ENCODE measurements around the gene TCF4.
A peak's percentile ranks its signal among the peaks of the same experiment; 100 is the strongest.

TCF4 gene

GRCh38 chr18:55483266-55483871, 104.6 kb downstream of the TCF4 start:
- DNase-seq: no peak
- CTCF ChIA-PET: interaction anchor here (0.9 kb wide), 3 partner anchors 30 to 139 kb away, joined by 3 to 4 read pairs (median 3); no protein-coding TSS in a partner anchor
- Histone ChIP-seq H3K27ac (ENCODE audit: insufficient read depth in 1 of 2, low read depth in 1 of 2, low read length in 2 of 2, poor library complexity in 1 of 2, severe bottlenecking in 2 of 2) (no peak overlapping the region), H3K4me1 (ENCODE audit: control extremely low read depth in 1 of 4, control insufficient read depth in 4 of 4, insufficient read depth in 4 of 4, low read length in 3 of 4) (peaks cover 0 to 2% (median under 1%) of the 10 kb centered on the region in 4 experiments), H3K9me3 (ENCODE audit: control extremely low read depth in 1 of 5, control insufficient read depth in 4 of 5, insufficient read depth in 2 of 5, low read depth in 1 of 5, low read length in 4 of 5) (no peaks in the 10 kb centered on the region), H3K36me3 (ENCODE audit: control insufficient read depth in 4 of 4, insufficient read depth in 4 of 4, low read length in 3 of 4) (peaks cover 0 to 5% (median 1%) of the 10 kb centered on the region in 4 experiments), H3K27me3 (replicated peaks in 2 of 5; ENCODE audit: control insufficient read depth in 4 of 5, insufficient read depth in 5 of 5, low read length in 4 of 5) (no peaks in the 10 kb centered on the region), H3K4me3 (ENCODE audit: control insufficient read depth in 1 of 7, extremely low read depth in 1 of 7, insufficient read depth in 4 of 7, low read depth in 2 of 7, low read length in 6 of 7) (no peak overlapping the region)
- 100% methylated on average over 1 of the region's 2 CpGs for whole genome bisulfite sequencing (ENCODE audit: insufficient coverage)
- POLR2A ChIA-PET: no interaction called here

GRCh38 chr18:55479656-55480420, 108.2 kb downstream of the TCF4 start:
- Histone ChIP-seq H3K4me3 (ENCODE audit: control insufficient read depth in 1 of 7, extremely low read depth in 1 of 7, insufficient read depth in 4 of 7, low read depth in 2 of 7, low read length in 6 of 7) (no peak overlapping the region), H3K27ac (ENCODE audit: insufficient read depth in 1 of 2, low read depth in 1 of 2, low read length in 2 of 2, poor library complexity in 1 of 2, severe bottlenecking in 2 of 2) (no peak overlapping the region), H3K27me3 (replicated peaks in 2 of 5; ENCODE audit: control insufficient read depth in 4 of 5, insufficient read depth in 5 of 5, low read length in 4 of 5) (no peaks in the 10 kb centered on the region), H3K4me1 (ENCODE audit: control extremely low read depth in 1 of 4, control insufficient read depth in 4 of 4, insufficient read depth in 4 of 4, low read length in 3 of 4) (peaks cover 6 to 19% (median 11%) of the 10 kb centered on the region in 4 experiments), H3K9me3 (ENCODE audit: control extremely low read depth in 1 of 5, control insufficient read depth in 4 of 5, insufficient read depth in 2 of 5, low read depth in 1 of 5, low read length in 4 of 5) (no peaks in the 10 kb centered on the region), H3K36me3 (ENCODE audit: control insufficient read depth in 4 of 4, insufficient read depth in 4 of 4, low read length in 3 of 4) (peaks cover 0 to 5% (median 1%) of the 10 kb centered on the region in 4 experiments)
- WGBS (ENCODE audit: insufficient coverage): 97% methylated on average over 4 of the region's 9 CpGs
- CTCF ChIA-PET: interaction anchor here (0.5 kb wide), 1 partner anchor 10 kb away, joined by 3 read pairs; no protein-coding TSS in a partner anchor
- POLR2A ChIA-PET: no interaction called here
- DNase-seq: no peak

GRCh38 chr18:55477860-55478581, 110.0 kb downstream of the TCF4 start:
- Histone ChIP-seq H3K27me3 (replicated peaks in 2 of 5; ENCODE audit: control insufficient read depth in 4 of 5, insufficient read depth in 5 of 5, low read length in 4 of 5) (no peaks in the 10 kb centered on the region), H3K4me3 (ENCODE audit: control insufficient read depth in 1 of 7, extremely low read depth in 1 of 7, insufficient read depth in 4 of 7, low read depth in 2 of 7, low read length in 6 of 7) (peak overlapping the region in 6 of 7 experiments; percentile 60 to 84 (median 73)), H3K36me3 (ENCODE audit: control insufficient read depth in 4 of 4, insufficient read depth in 4 of 4, low read length in 3 of 4) (peaks cover 0 to 5% (median 1%) of the 10 kb centered on the region in 4 experiments), H3K27ac (ENCODE audit: insufficient read depth in 1 of 2, low read depth in 1 of 2, low read length in 2 of 2, poor library complexity in 1 of 2, severe bottlenecking in 2 of 2) (peak overlapping the region; percentile 73 to 77), H3K9me3 (ENCODE audit: control extremely low read depth in 1 of 5, control insufficient read depth in 4 of 5, insufficient read depth in 2 of 5, low read depth in 1 of 5, low read length in 4 of 5) (no peaks in the 10 kb centered on the region), H3K4me1 (ENCODE audit: control extremely low read depth in 1 of 4, control insufficient read depth in 4 of 4, insufficient read depth in 4 of 4, low read length in 3 of 4) (peaks cover 6 to 19% (median 11%) of the 10 kb centered on the region in 4 experiments)
- 53% methylated on average over 7 of the region's 8 CpGs for WGBS (ENCODE audit: insufficient coverage)
- ChIA-PET CTCF (interaction anchor here (1.0 to 1.4 kb wide), 7 partner anchors 10 to 102 kb away, joined by 3 to 6 read pairs (median 3); no protein-coding TSS in a partner anchor), POLR2A (interaction anchor here (1.5 kb wide), 1 partner anchor 32 kb away, joined by 6 read pairs; no protein-coding TSS in a partner anchor)
- DNase-seq: peak in 1 of 3 donors; percentile 16

- Histone ChIP-seq H3K4me1 (ENCODE audit: control extremely low read depth in 1 of 4, control insufficient read depth in 4 of 4, insufficient read depth in 4 of 4, low read length in 3 of 4) (peaks cover 6 to 19% (median 11%) of the 10 kb centered on the region in 4 experiments), H3K9me3 (ENCODE audit: control extremely low read depth in 1 of 5, control insufficient read depth in 4 of 5, insufficient read depth in 2 of 5, low read depth in 1 of 5, low read length in 4 of 5) (no peaks in the 10 kb centered on the region), H3K27me3 (replicated peaks in 2 of 5; ENCODE audit: control insufficient read depth in 4 of 5, insufficient read depth in 5 of 5, low read length in 4 of 5) (no peaks in the 10 kb centered on the region), H3K4me3 (ENCODE audit: control insufficient read depth in 1 of 7, extremely low read depth in 1 of 7, insufficient read depth in 4 of 7, low read depth in 2 of 7, low read length in 6 of 7) (peak overlapping the region in 6 of 7 experiments; percentile 60 to 84 (median 73)), H3K36me3 (ENCODE audit: control insufficient read depth in 4 of 4, insufficient read depth in 4 of 4, low read length in 3 of 4) (peaks cover 0 to 5% (median 1%) of the 10 kb centered on the region in 4 experiments), H3K27ac (ENCODE audit: insufficient read depth in 1 of 2, low read depth in 1 of 2, low read length in 2 of 2, poor library complexity in 1 of 2, severe bottlenecking in 2 of 2) (peak overlapping the region; percentile 73 to 77)
- ChIA-PET POLR2A (interaction anchor here (1.5 kb wide), 1 partner anchor 33 kb away, joined by 6 read pairs; no protein-coding TSS in a partner anchor), CTCF (interaction anchor here (1.0 to 1.4 kb wide), 7 partner anchors 9 to 102 kb away, joined by 3 to 6 read pairs (median 3); no protein-coding TSS in a partner anchor)
- DNase-seq: peak; percentile 80 to 94 (median 92)
- WGBS (ENCODE audit: insufficient coverage): 0% methylated on average over 3 of the region's 4 CpGs
Observed at GRCh38 chr18:55477499-55477859, 110.5 kb downstream of the TCF4 start.

- ChIA-PET POLR2A (no interaction called here), CTCF (no interaction called here)
Observed at GRCh38 chr18:55475916-55476315, 112.1 kb downstream of the TCF4 start.

GRCh38 chr18:55475467-55475866, 112.5 kb downstream of the TCF4 start:
- H3K4me1 ChIP-seq (ENCODE audit: control extremely low read depth in 1 of 4, control insufficient read depth in 4 of 4, insufficient read depth in 4 of 4, low read length in 3 of 4): peaks cover 6 to 19% (median 11%) of the 10 kb centered on the region in 4 experiments
- H3K36me3 ChIP-seq (ENCODE audit: control insufficient read depth in 4 of 4, insufficient read depth in 4 of 4, low read length in 3 of 4): no peaks in the 10 kb centered on the region
- H3K4me3 ChIP-seq (ENCODE audit: control insufficient read depth in 1 of 7, extremely low read depth in 1 of 7, insufficient read depth in 4 of 7, low read depth in 2 of 7, low read length in 6 of 7): no peak overlapping the region
- 100% methylated on average over 2 of the region's 5 CpGs for WGBS (ENCODE audit: insufficient coverage)
- H3K27me3 ChIP-seq (replicated peaks in 2 of 5; ENCODE audit: control insufficient read depth in 4 of 5, insufficient read depth in 5 of 5, low read length in 4 of 5): no peaks in the 10 kb centered on the region
- POLR2A ChIA-PET: no interaction called here
- H3K9me3 ChIP-seq (ENCODE audit: control extremely low read depth in 1 of 5, control insufficient read depth in 4 of 5, insufficient read depth in 2 of 5, low read depth in 1 of 5, low read length in 4 of 5): no peaks in the 10 kb centered on the region
- CTCF ChIA-PET: no interaction called here
- no peak for DNase-seq
- no peak overlapping the region for H3K27ac ChIP-seq (ENCODE audit: insufficient read depth in 1 of 2, low read depth in 1 of 2, low read length in 2 of 2, poor library complexity in 1 of 2, severe bottlenecking in 2 of 2)

More at GRCh38 chr18:55475916-55476315, 112.1 kb downstream of the TCF4 start:
- WGBS (ENCODE audit: insufficient coverage): no CpG with 5 or more reads among the region's 1 CpG
- no peak overlapping the region for H3K4me3 ChIP-seq (ENCODE audit: control insufficient read depth in 1 of 7, extremely low read depth in 1 of 7, insufficient read depth in 4 of 7, low read depth in 2 of 7, low read length in 6 of 7)
- H3K4me1 ChIP-seq (ENCODE audit: control extremely low read depth in 1 of 4, control insufficient read depth in 4 of 4, insufficient read depth in 4 of 4, low read length in 3 of 4): peaks cover 6 to 19% (median 11%) of the 10 kb centered on the region in 4 experiments
- no peak overlapping the region for H3K27ac ChIP-seq (ENCODE audit: insufficient read depth in 1 of 2, low read depth in 1 of 2, low read length in 2 of 2, poor library complexity in 1 of 2, severe bottlenecking in 2 of 2)
- H3K9me3 ChIP-seq (ENCODE audit: control extremely low read depth in 1 of 5, control insufficient read depth in 4 of 5, insufficient read depth in 2 of 5, low read depth in 1 of 5, low read length in 4 of 5): no peaks in the 10 kb centered on the region
- H3K36me3 ChIP-seq (ENCODE audit: control insufficient read depth in 4 of 4, insufficient read depth in 4 of 4, low read length in 3 of 4): no peaks in the 10 kb centered on the region
- no peaks in the 10 kb centered on the region for H3K27me3 ChIP-seq (replicated peaks in 2 of 5; ENCODE audit: control insufficient read depth in 4 of 5, insufficient read depth in 5 of 5, low read length in 4 of 5)
- peak in 1 of 3 donors; percentile 12 for DNase-seq
